ENCODE data around the gene SACM1L. TPM values are rescaled to one million over a fixed set of nuclear protein-coding genes. Genes with fewer than 3 reads are reported as not detected.
"Not testable (repeated sequence)": the region's sequence is repeated elsewhere in the genome, so short reads cannot be mapped to it uniquely, and the experiment has no call there.

Gene SACM1L
- total RNA-seq, 1 donor from 2014 or later = 26.6 TPM

DNA sequence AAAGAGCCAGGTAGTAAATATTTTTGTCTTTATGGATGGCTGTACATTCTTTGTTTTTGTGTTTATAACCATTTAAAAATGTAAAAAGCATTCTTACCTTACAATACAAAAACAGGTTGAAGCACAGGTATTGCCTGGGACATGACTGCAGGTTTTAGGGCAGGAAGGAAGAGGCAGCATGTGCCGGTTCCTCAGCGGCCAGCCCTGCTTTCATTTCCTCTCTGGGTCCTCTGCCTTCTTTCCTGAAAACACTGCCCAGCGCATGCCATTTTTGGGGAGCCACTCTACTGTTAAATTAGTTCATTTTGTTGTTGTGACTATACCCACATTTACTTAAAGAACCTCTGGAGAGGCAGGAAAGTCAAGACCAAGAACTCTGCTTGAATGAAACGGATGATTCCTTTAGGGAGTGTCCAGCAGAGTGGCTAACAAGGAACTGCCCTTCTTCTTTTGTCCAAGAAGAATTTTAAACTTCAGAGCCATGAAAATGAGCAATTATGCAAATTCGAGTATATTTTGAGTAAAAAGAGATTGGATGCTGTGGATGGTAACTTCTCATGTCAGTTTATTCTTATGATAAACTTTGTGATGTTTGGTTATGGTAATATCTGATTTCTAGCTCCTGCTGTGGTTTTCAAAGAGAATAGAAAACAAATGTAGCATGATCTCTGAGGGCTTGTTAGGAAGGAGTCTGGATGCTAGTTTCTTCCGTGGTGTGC, 52.7 kb downstream of the SACM1L start:
- H3K4me3 ChIP-seq (ENCODE audit: low read depth, low read length) = no peak overlapping the region
- H3K36me3 ChIP-seq (ENCODE audit: control insufficient read depth, insufficient read depth, low read length) = peaks cover 16% of the 10 kb centered on the region
- no peaks in the 10 kb centered on the region for H3K27me3 ChIP-seq (ENCODE audit: control insufficient read depth, insufficient read depth, low read length)
- no peak for DNase-seq (ENCODE audit: low read depth)
- FAIRE-seq = no peak
- no peak for TF ChIP-seq CTCF (IDR thresholded peaks at IDR 0.05; ENCODE audit: insufficient read depth, low read length, severe bottlenecking)

DNA sequence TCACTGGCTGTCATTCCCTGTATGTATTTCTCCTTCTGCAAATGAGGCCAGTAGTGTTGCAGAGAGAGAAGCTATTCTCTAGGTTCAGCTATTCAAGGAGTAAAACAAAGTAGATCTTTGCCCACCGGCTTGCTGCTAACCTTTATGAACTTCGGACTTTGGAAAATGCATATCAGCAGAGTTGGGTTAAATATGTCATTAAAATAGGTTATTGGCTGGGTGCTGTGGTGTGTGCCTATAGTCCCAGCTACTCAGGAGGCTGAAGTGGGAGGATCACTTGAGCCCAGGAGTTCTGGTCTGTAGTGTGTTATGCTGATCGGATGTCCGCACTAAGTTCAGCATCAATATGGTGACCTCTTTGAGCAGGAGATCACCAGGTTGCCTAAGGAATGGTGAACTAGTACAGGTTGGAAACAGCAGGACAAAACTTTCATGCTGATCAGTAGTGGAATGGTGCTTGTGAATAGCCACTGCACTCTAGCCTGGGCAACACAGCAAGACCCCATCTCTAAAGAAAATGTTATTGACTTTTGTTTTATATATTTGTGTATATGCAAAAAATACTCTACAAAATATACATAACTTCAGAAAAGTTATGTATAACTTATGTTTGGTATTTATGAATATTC, 53.4 kb downstream of the SACM1L start:
- peaks cover 13% of the 10 kb centered on the region for H3K36me3 ChIP-seq (ENCODE audit: control insufficient read depth, insufficient read depth, low read length)
- no peak for TF ChIP-seq CTCF (IDR thresholded peaks at IDR 0.05; ENCODE audit: insufficient read depth, low read length, severe bottlenecking)
- no peaks in the 10 kb centered on the region for H3K27me3 ChIP-seq (ENCODE audit: control insufficient read depth, insufficient read depth, low read length)
- no peak overlapping the region for H3K4me3 ChIP-seq (ENCODE audit: low read depth, low read length)
- DNase-seq (ENCODE audit: low read depth) (no peak), FAIRE-seq (no peak)

GRCh38 chr3:45746165-45746776, 57.1 kb downstream of the SACM1L start:
- FAIRE-seq (no peak), DNase-seq (ENCODE audit: low read depth) (no peak)
- TF ChIP-seq CTCF (IDR thresholded peaks at IDR 0.05; ENCODE audit: insufficient read depth, low read length, severe bottlenecking) = no peak
- Histone ChIP-seq H3K27me3 (ENCODE audit: control insufficient read depth, insufficient read depth, low read length) (no peaks in the 10 kb centered on the region), H3K36me3 (ENCODE audit: control insufficient read depth, insufficient read depth, low read length) (peaks cover 3% of the 10 kb centered on the region), H3K4me3 (ENCODE audit: low read depth, low read length) (no peak overlapping the region)

DNA sequence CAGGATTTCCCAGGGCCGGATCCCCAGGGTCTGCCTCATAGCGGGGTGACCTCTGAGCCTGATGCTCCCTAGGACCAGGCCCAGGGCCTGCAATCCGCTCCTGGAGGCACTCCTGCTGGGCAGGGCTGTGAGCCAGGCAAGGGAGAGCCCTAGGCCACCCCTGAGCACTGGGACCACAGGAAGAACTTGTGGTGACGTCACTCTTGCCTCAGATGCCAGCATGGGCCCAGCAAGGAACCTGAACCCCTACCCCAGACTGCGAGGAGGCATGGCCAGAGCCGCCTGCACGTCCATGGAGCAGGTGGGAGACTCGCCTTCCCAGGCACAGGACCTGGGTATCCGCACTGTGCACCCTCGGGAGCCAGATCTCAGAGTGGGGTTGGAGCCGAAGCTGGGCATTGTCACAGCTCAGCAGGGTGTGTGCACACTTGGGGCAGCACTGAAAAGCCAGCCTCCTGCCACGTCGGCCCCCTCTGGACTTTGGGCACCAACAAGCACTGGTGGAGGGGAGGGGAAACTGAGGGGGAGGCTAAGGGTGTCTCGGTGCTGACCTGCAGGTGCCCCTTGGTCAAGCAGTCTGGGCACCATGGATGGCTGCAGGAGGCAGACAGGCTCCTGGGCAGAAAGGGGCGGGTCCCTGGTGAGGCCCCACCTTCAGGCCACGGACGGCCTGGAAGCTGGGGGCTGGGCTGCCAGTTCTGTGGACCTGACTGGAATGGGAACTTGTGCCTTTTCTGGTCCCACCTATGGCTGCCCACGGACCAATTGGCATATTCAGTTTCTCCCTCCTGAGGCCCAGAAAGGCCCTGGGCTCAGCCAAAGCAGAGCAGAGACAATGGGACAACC, 57.8 kb downstream of the SACM1L start:
- no peak for TF ChIP-seq CTCF (IDR thresholded peaks at IDR 0.05; ENCODE audit: insufficient read depth, low read length, severe bottlenecking)

GRCh38 chr3:45748068-45748467, 58.9 kb downstream of the SACM1L start:
- FAIRE-seq (no peak), DNase-seq (ENCODE audit: low read depth) (peak; percentile 83)

More for the DNA sequence above, 57.8 kb downstream of the SACM1L start:
- peaks cover 3% of the 10 kb centered on the region for H3K36me3 ChIP-seq (ENCODE audit: control insufficient read depth, insufficient read depth, low read length)
- no peak for DNase-seq (ENCODE audit: low read depth)
- FAIRE-seq = peak; percentile 47
- no peaks in the 10 kb centered on the region for H3K27me3 ChIP-seq (ENCODE audit: control insufficient read depth, insufficient read depth, low read length)
- H3K4me3 ChIP-seq (ENCODE audit: low read depth, low read length) = no peak overlapping the region

GRCh38 chr3:45749036-45749600, 59.9 kb downstream of the SACM1L start:
- not testable (repeated sequence) for DNase-seq (ENCODE audit: low read depth); FAIRE-seq

More at GRCh38 chr3:45748068-45748467, 58.9 kb downstream of the SACM1L start:
- no peak overlapping the region for H3K4me3 ChIP-seq (ENCODE audit: low read depth, low read length)
- TF ChIP-seq CTCF (IDR thresholded peaks at IDR 0.05; ENCODE audit: insufficient read depth, low read length, severe bottlenecking) = no peak
- no peaks in the 10 kb centered on the region for H3K27me3 ChIP-seq (ENCODE audit: control insufficient read depth, insufficient read depth, low read length)
- peaks cover 1% of the 10 kb centered on the region for H3K36me3 ChIP-seq (ENCODE audit: control insufficient read depth, insufficient read depth, low read length)

More at GRCh38 chr3:45749036-45749600, 59.9 kb downstream of the SACM1L start:
- H3K27me3 ChIP-seq (ENCODE audit: control insufficient read depth, insufficient read depth, low read length); H3K36me3 ChIP-seq (ENCODE audit: control insufficient read depth, insufficient read depth, low read length); H3K4me3 ChIP-seq (ENCODE audit: low read depth, low read length): not testable (repeated sequence)
